Spleen (tissue), 11 donors: Measurements from ENCODE around the gene SLCO2B1. TPM values are rescaled to one million over a fixed set of nuclear protein-coding genes. Genes with fewer than 3 reads are reported as not detected.
A peak's percentile ranks its signal among the peaks of the same experiment; 100 is the strongest.

Source experiments
- DNase-seq: peaks from one replicate; pipeline ENCODE4 v3.0.0-alpha.2; 2020
- H3K27ac ChIP-seq, 8 donors: fragments of 200-600 bp; sonication (generic) in 7 of 8; 1 replicate in 4 of 8; 2 replicates in 4 of 8; pipeline versions ENCODE4 v1.5.0 to v1.8.0; 2016 to 2021; ENCODE audit warnings: inconsistent platforms in 4 of 8, mild to moderate bottlenecking in 4 of 8, moderate library complexity in 1 of 8
- H3K27me3 ChIP-seq, 7 donors: fragments of 200-600 bp; sonication (generic) in 6 of 7; replicated peaks in 1 of 7; 1 replicate in 4 of 7; 2 replicates in 3 of 7; pipeline versions ENCODE4 v1.5.0 to v1.8.0; 2016 to 2021; ENCODE audit warnings: inconsistent platforms in 3 of 7, mild to moderate bottlenecking in 1 of 7
- H3K36me3 ChIP-seq, 6 donors: fragments of 200-600 bp; sonication (generic) in 5 of 6; 1 replicate in 4 of 6; 2 replicates in 2 of 6; pipeline versions ENCODE4 v1.5.0 to v1.8.0; 2016 to 2021; ENCODE audit warnings: inconsistent platforms in 2 of 6
- H3K4me1 ChIP-seq, 6 donors: fragments of 200-600 bp; sonication (generic) in 5 of 6; 1 replicate in 3 of 6; 2 replicates in 3 of 6; pipeline versions ENCODE4 v1.5.0 to v1.8.0; 2016 to 2021; ENCODE audit warnings: inconsistent platforms in 3 of 6
- H3K4me3 ChIP-seq, 8 donors: fragments of 200-600 bp; sonication (generic) in 7 of 8; 1 replicate in 4 of 8; 2 replicates in 4 of 8; pipeline versions ENCODE4 v1.5.0 to v1.8.0; 2016 to 2021; ENCODE audit warnings: inconsistent platforms in 4 of 8, mild to moderate bottlenecking in 4 of 8, moderate library complexity in 2 of 8
- H3K9me3 ChIP-seq, 8 donors: fragments of 200-600 bp; sonication (generic) in 7 of 8; 1 replicate in 4 of 8; 2 replicates in 4 of 8; pipeline versions ENCODE4 v1.5.0 to v1.8.0; 2016 to 2021; ENCODE audit warnings: inconsistent platforms in 4 of 8
- POLR2A ChIP-seq, 3 donors: fragments of 450-650 bp; IDR thresholded peaks; one replicate each; pipeline ENCODE4 v1.5.1; 2017; ENCODE audit warnings: antibody characterized with exemption in 3 of 3, mild to moderate bottlenecking in 1 of 3
- POLR2AphosphoS5 ChIP-seq, 3 donors: sonication (generic); formaldehyde crosslinking; IDR thresholded peaks; one replicate each; pipeline ENCODE4 v1.5.1; 2017; ENCODE audit warnings: antibody characterized with exemption in 3 of 3
- WGBS, 5 donors: extraction: QIAGEN DNeasy Blood & Tissue Kit in 3 of 5; methylation state at CpG; one replicate each; pipeline versions ENCODE4 v1.1.5 to v1.1.7; 2013 to 2018; 5-methylcytosine and 5-hydroxymethylcytosine counted together
- intact Hi-C: fragments of 100-400 bp; cut with DNase I; formaldehyde crosslinking; loops from one replicate; pipeline ENCODE4 v1.15.0; 2023; ENCODE audit warnings: low total_unique reads
- polyA plus RNA-seq, 3 donors: library from polyadenylated mRNA; stranded (reverse); fragments of 200-250 nt; gene quantifications; one replicate each; pipeline ENCODE4 v1.2.1, GENCODE V29; 2013
- total RNA-seq, 7 donors: library from RNA; depleted of rRNA in 3 of 7; stranded (reverse); fragments of >200 nt in 3 of 7; fragmentation: NEBNext Ultra II Directional in 4 of 7; extraction: Animal tissue kit (Norgen Biotek cat#: 25700) in 4 of 7; gene quantifications; one replicate each; pipeline versions ENCODE4 v1.1.0 to v1.2.1, GENCODE V29; 2016 to 2021
- TF ChIP-seq, protein P1 (sequence below), 11 experiments: fragments of 200-600 bp in 7 of 11; fragments of 450-650 bp in 4 of 11; sonication (generic) in 4 of 11; IDR thresholded peaks in 8 of 11; conservative IDR thresholded peaks in 3 of 11; 1 replicate in 7 of 11; 2 replicates in 4 of 11; pipeline versions ENCODE4 v1.4.0 to v1.8.0; 2016 to 2021; ENCODE audit warnings: antibody characterized with exemption in 11 of 11, inconsistent platforms in 4 of 11, mild to moderate bottlenecking in 1 of 11
- donor health status: healthy with polysubstance abuse.
- donor health status: DM: no; HTN: no; CAD: no; lungs with moderate emphysema.
- donor health status: DM: no; HTN: no; CAD: no.
- donor health status: Bipolar disorder and iron deficiency.
- donor health status: healthy.
- donor health status: DM: no; HTN: no; CAD: no.
- donor health status: DM: yes; HTN: yes; CAD: no.

Gene SLCO2B1
- total and polyA plus RNA-seq, 10 donors, result 10.2 to 307 (median 132) TPM

GRCh38 chr11:75162954-75163353 lies 12.0 kb downstream of the SLCO2B1 start:
- intact Hi-C loops, result no loop called here
- TF ChIP-seq, protein P1, sequence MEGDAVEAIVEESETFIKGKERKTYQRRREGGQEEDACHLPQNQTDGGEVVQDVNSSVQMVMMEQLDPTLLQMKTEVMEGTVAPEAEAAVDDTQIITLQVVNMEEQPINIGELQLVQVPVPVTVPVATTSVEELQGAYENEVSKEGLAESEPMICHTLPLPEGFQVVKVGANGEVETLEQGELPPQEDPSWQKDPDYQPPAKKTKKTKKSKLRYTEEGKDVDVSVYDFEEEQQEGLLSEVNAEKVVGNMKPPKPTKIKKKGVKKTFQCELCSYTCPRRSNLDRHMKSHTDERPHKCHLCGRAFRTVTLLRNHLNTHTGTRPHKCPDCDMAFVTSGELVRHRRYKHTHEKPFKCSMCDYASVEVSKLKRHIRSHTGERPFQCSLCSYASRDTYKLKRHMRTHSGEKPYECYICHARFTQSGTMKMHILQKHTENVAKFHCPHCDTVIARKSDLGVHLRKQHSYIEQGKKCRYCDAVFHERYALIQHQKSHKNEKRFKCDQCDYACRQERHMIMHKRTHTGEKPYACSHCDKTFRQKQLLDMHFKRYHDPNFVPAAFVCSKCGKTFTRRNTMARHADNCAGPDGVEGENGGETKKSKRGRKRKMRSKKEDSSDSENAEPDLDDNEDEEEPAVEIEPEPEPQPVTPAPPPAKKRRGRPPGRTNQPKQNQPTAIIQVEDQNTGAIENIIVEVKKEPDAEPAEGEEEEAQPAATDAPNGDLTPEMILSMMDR (IDR thresholded peaks at IDR 0.05 in 8 of 11, conservative IDR thresholded peaks at IDR 0.05 in 3 of 11), result no peak
- TF ChIP-seq POLR2A (IDR thresholded peaks at IDR 0.05) (no peak), POLR2AphosphoS5 (IDR thresholded peaks at IDR 0.05) (no peak)
- peaks cover 0 to 6% (median 0%) of the 10 kb centered on the region in 6 donors for H3K36me3 ChIP-seq
- WGBS, 5 donors, result 86 to 94% (median 89%) methylated on average over 7 of the region's 7 CpGs
- no peaks in the 10 kb centered on the region for H3K9me3 ChIP-seq
- no peak for DNase-seq
- no peak overlapping the region for H3K27ac ChIP-seq
- peaks cover 0 to 21% (median 7%) of the 10 kb centered on the region in 6 donors for H3K4me1 ChIP-seq
- H3K4me3 ChIP-seq, result no peak overlapping the region
- H3K27me3 ChIP-seq, result no peaks in the 10 kb centered on the region

DNA sequence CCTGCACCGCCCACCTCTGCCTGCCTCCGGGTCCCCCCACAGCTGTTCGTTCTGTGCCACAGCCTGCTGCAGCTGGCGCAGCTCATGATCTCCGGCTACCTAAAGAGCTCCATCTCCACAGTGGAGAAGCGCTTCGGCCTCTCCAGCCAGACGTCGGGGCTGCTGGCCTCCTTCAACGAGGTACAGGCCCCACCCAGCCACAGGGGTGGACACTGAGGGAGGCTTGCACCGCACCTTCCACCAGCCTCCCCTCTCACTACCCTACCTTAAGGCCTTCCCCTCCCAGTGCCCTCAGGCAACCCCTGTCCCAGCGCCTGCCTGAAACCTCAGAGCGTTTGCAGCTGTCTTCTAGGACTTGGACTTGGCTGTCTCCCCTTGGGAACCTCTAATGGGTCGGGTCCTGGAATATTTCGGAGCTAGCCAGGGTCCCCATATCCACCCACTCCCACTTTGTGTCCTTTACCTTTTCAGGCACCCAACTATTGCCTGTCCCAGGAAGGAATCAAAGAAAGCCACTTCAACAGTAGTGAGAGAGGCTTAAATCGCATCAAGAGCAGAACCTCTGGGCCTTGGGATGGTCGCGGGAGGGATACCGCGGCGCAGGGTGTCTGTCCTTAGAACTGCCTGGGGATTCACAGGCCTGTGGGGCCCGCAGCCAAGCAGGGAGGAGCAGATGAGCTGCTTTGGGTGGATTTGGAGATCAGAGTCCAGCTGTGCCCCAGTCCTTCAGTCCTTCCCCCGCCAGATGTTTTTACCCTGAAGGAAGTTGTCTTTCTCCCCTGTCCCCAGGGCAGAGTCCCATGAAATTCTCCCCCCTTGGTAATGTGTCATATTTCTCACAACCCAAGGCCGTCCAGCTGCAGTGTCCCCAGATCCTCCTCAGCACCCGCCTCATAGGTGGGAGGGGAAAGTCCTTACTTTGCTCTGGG lies 13.3 kb downstream of the SLCO2B1 start:
- DNase-seq, result no peak
- no peaks in the 10 kb centered on the region for H3K9me3 ChIP-seq
- H3K36me3 ChIP-seq, result peaks cover 0 to 8% (median 0%) of the 10 kb centered on the region in 6 donors
- H3K4me1 ChIP-seq, result peaks cover 0 to 19% (median 7%) of the 10 kb centered on the region in 6 donors
- 77 to 87% (median 79%) methylated on average over 24 to 25 of the region's 25 CpGs for WGBS, 5 donors
- TF ChIP-seq POLR2AphosphoS5 (IDR thresholded peaks at IDR 0.05), result peak in 2 of 3 donors; percentile 9 to 41
- TF ChIP-seq, protein P1 (IDR thresholded peaks at IDR 0.05 in 8 of 11, conservative IDR thresholded peaks at IDR 0.05 in 3 of 11), result no peak
- intact Hi-C loops, result no loop called here
- H3K27me3 ChIP-seq, result no peaks in the 10 kb centered on the region
- H3K27ac ChIP-seq, result peak overlapping the region in 1 of 8 donors; percentile 4
- no peak overlapping the region for H3K4me3 ChIP-seq

DNA sequence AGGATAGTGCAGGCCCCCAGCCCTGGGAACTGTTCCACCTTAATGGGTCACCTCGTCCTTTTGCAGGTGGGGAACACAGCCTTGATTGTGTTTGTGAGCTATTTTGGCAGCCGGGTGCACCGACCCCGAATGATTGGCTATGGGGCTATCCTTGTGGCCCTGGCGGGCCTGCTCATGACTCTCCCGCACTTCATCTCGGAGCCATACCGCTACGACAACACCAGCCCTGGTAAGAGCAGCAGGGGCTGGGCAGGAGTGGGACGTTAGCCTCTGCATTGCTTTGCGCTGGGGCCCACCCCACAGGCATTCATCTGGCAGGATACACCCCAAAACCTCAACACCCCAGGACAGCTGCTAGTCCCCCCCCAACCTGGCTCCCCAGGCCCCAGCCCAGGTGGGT lies 14.8 kb downstream of the SLCO2B1 start:
- intact Hi-C loops, result no loop called here
- H3K4me3 ChIP-seq, result no peak overlapping the region
- 89 to 97% (median 92%) methylated on average over 5 to 11 of the region's 11 CpGs for WGBS, 5 donors
- H3K27ac ChIP-seq, result no peak overlapping the region
- no peak for DNase-seq
- no peaks in the 10 kb centered on the region for H3K9me3 ChIP-seq
- peaks cover 0 to 12% (median 0%) of the 10 kb centered on the region in 6 donors for H3K36me3 ChIP-seq
- H3K27me3 ChIP-seq, result peaks cover 0 to 5% (median 0%) of the 10 kb centered on the region in 7 donors
- peaks cover 0 to 9% (median 3%) of the 10 kb centered on the region in 6 donors for H3K4me1 ChIP-seq
- peak in 1 of 3 donors; percentile 15 for TF ChIP-seq POLR2AphosphoS5 (IDR thresholded peaks at IDR 0.05)
- TF ChIP-seq, protein P1 (IDR thresholded peaks at IDR 0.05 in 8 of 11, conservative IDR thresholded peaks at IDR 0.05 in 3 of 11), result no peak

DNA sequence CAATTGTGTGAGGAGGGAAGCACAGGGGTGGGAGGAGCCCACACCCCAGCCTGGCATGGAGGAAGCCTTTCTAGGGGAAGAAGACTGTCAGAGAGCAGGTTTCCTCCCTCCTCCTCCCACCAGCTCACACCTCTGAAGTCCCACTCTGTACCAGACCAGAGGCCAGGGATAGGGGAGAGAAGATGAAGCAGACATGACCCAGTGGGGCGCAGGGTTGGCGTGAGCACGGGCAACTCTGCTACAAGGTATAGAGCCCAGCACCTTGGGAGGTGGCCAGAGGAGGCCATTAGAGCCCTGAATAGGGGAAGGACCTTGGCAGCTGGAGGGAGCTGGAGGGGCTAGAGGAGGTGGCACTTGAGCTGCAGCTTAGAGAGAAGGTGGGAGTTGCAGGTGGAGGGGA lies 15.9 kb downstream of the SLCO2B1 start:
- TF ChIP-seq POLR2A (IDR thresholded peaks at IDR 0.05) (no peak), POLR2AphosphoS5 (IDR thresholded peaks at IDR 0.05) (no peak)
- TF ChIP-seq, protein P1 (IDR thresholded peaks at IDR 0.05 in 8 of 11, conservative IDR thresholded peaks at IDR 0.05 in 3 of 11), result no peak
- Histone ChIP-seq H3K4me3 (no peak overlapping the region), H3K27ac (no peak overlapping the region), H3K9me3 (no peaks in the 10 kb centered on the region), H3K27me3 (peaks cover 0 to 11% (median 0%) of the 10 kb centered on the region in 7 donors), H3K4me1 (peaks cover 0 to 2% (median under 1%) of the 10 kb centered on the region in 6 donors), H3K36me3 (peaks cover 0 to 12% (median 0%) of the 10 kb centered on the region in 6 donors)
- WGBS, 5 donors, result 85 to 98% (median 90%) methylated on average over 3 of the region's 3 CpGs
- no peak for DNase-seq
- intact Hi-C loops, result no loop called here
